Measurements from ENCODE around the gene COL13A1. TPM values are rescaled to one million over a fixed set of nuclear protein-coding genes. Genes with fewer than 3 reads are reported as not detected.
A peak's percentile ranks its signal among the peaks of the same experiment; 100 is the strongest.

Gene COL13A1
- total and polyA plus RNA-seq, 2 donors from 2014 or later = 4.0 to 5.2 TPM

DNA sequence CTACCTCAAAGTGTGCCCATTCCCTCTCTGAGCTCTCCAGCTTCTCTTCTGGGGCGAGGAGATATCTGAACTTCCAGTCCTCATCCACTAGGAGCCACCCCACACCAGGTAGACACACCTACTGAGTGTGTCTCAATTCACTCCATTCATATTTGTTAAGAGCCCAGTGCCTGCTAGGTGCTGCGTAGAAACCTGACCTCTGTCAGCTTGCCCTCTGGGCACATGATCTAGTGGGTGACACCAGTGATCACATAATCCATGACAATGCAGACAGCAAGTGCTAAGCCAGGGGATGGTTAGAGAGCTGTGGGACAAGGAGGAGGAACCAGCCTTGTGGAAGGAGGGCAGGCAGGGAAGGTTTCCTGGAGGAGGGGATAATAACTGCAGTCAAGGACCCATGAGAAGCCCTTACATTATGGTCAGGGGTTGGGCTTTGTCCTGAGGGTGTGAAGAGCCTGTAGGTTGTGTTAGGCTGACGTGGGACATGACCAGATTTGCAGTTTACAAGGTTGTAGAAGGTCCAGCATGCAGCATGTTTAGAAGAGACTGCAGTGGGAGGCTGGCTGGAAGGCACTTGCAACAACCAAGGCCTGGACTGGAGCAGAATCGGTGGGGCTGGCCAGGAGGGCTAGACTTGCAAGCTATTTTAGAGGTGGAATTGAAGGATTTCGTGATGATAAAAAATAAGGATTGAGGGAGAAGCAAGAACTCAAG is 81.8 kb downstream of the COL13A1 start:
- FAIRE-seq = no peak

DNA sequence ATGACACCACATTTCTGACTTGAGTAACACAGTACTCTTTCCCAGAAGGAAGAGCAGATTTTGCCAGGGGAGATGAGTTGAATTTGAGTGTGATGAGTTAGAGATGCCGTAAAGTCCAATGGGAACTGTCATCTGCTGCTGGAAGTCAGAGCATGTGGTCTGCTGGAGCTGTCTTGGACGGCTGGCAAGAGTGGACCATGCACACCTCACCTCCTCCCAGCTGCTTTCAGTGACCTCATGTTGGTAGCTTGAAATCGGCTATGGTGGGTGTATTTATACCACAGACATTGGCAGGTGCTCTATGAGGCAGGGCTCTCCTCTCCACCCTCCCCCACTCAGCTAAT is 82.3 kb downstream of the COL13A1 start:
- Histone ChIP-seq H3K9me3 (ENCODE audit: control insufficient read depth in 2 of 3, insufficient read depth in 1 of 3, low read length in 3 of 3) (no peaks in the 10 kb centered on the region), H3K27ac (ENCODE audit: low read depth in 2 of 2, low read length in 2 of 2) (no peak overlapping the region), H3K4me3 (ENCODE audit: low read length in 3 of 3) (no peak overlapping the region), H3K4me1 (ENCODE audit: control insufficient read depth in 2 of 3, insufficient read depth in 2 of 3, low read depth in 1 of 3, low read length in 3 of 3) (peaks cover 0 to 2% (median 0%) of the 10 kb centered on the region in 3 donors), H3K27me3 (ENCODE audit: control insufficient read depth, insufficient read depth, low read length) (no peaks in the 10 kb centered on the region), H3K9ac (ENCODE audit: low read length in 3 of 3) (no peak overlapping the region), H3K36me3 (ENCODE audit: control insufficient read depth in 2 of 3, insufficient read depth in 3 of 3, low read length in 3 of 3) (no peaks in the 10 kb centered on the region)
- DNase-seq = no peak
- FAIRE-seq = no peak
- TF ChIP-seq, protein P1, sequence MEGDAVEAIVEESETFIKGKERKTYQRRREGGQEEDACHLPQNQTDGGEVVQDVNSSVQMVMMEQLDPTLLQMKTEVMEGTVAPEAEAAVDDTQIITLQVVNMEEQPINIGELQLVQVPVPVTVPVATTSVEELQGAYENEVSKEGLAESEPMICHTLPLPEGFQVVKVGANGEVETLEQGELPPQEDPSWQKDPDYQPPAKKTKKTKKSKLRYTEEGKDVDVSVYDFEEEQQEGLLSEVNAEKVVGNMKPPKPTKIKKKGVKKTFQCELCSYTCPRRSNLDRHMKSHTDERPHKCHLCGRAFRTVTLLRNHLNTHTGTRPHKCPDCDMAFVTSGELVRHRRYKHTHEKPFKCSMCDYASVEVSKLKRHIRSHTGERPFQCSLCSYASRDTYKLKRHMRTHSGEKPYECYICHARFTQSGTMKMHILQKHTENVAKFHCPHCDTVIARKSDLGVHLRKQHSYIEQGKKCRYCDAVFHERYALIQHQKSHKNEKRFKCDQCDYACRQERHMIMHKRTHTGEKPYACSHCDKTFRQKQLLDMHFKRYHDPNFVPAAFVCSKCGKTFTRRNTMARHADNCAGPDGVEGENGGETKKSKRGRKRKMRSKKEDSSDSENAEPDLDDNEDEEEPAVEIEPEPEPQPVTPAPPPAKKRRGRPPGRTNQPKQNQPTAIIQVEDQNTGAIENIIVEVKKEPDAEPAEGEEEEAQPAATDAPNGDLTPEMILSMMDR (IDR thresholded peaks at IDR 0.05; ENCODE audit: borderline replicate concordance, extremely low read depth, insufficient read depth) = no peak
- intact Hi-C loops (cut with DNase I) = no loop called here

More for the DNA sequence above, 81.8 kb downstream of the COL13A1 start:
- Histone ChIP-seq H3K9me3 (ENCODE audit: control insufficient read depth in 2 of 3, insufficient read depth in 1 of 3, low read length in 3 of 3) (no peaks in the 10 kb centered on the region), H3K9ac (ENCODE audit: low read length in 3 of 3) (no peak overlapping the region), H3K4me1 (ENCODE audit: control insufficient read depth in 2 of 3, insufficient read depth in 2 of 3, low read depth in 1 of 3, low read length in 3 of 3) (peaks cover 0 to 2% (median 0%) of the 10 kb centered on the region in 3 donors), H3K27me3 (ENCODE audit: control insufficient read depth, insufficient read depth, low read length) (no peaks in the 10 kb centered on the region), H3K4me3 (ENCODE audit: low read length in 3 of 3) (no peak overlapping the region), H3K27ac (ENCODE audit: low read depth in 2 of 2, low read length in 2 of 2) (no peak overlapping the region), H3K36me3 (ENCODE audit: control insufficient read depth in 2 of 3, insufficient read depth in 3 of 3, low read length in 3 of 3) (no peaks in the 10 kb centered on the region)
- DNase-seq = no peak
- intact Hi-C loops (cut with DNase I) = no loop called here
- TF ChIP-seq, protein P1 (IDR thresholded peaks at IDR 0.05; ENCODE audit: borderline replicate concordance, extremely low read depth, insufficient read depth) = peak; percentile 33

DNA sequence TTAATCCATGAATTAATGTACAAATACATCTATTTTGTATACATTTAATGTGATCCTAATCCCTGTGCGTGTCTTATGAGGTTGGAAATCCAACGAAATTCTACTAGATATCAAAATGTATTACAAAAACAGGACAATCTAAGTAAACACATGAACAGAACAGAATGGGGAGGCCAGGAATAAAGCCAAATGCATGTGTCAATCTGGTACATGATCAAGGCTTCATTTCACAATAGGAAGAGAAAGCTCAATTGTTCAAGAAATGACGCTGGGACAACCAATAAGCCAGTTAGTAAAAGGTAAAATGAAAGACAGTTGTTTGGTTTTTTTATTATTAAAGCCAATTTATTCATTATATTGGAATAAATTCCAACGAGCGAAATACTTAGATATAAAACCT is 83.0 kb downstream of the COL13A1 start:
- TF ChIP-seq, protein P1 (IDR thresholded peaks at IDR 0.05; ENCODE audit: borderline replicate concordance, extremely low read depth, insufficient read depth) = no peak
- Histone ChIP-seq H3K4me1 (ENCODE audit: control insufficient read depth in 2 of 3, insufficient read depth in 2 of 3, low read depth in 1 of 3, low read length in 3 of 3) (peaks cover 0 to 2% (median 0%) of the 10 kb centered on the region in 3 donors), H3K36me3 (ENCODE audit: control insufficient read depth in 2 of 3, insufficient read depth in 3 of 3, low read length in 3 of 3) (no peaks in the 10 kb centered on the region), H3K9ac (ENCODE audit: low read length in 3 of 3) (no peak overlapping the region), H3K4me3 (ENCODE audit: low read length in 3 of 3) (no peak overlapping the region), H3K27me3 (ENCODE audit: control insufficient read depth, insufficient read depth, low read length) (no peaks in the 10 kb centered on the region), H3K27ac (ENCODE audit: low read depth in 2 of 2, low read length in 2 of 2) (no peak overlapping the region), H3K9me3 (ENCODE audit: control insufficient read depth in 2 of 3, insufficient read depth in 1 of 3, low read length in 3 of 3) (no peaks in the 10 kb centered on the region)
- FAIRE-seq (no peak), DNase-seq (no peak)
- intact Hi-C loops (cut with DNase I) = no loop called here

All from kidney (tissue), 14 donors.